Measurements from ENCODE around the gene TMEM108.

DNA sequence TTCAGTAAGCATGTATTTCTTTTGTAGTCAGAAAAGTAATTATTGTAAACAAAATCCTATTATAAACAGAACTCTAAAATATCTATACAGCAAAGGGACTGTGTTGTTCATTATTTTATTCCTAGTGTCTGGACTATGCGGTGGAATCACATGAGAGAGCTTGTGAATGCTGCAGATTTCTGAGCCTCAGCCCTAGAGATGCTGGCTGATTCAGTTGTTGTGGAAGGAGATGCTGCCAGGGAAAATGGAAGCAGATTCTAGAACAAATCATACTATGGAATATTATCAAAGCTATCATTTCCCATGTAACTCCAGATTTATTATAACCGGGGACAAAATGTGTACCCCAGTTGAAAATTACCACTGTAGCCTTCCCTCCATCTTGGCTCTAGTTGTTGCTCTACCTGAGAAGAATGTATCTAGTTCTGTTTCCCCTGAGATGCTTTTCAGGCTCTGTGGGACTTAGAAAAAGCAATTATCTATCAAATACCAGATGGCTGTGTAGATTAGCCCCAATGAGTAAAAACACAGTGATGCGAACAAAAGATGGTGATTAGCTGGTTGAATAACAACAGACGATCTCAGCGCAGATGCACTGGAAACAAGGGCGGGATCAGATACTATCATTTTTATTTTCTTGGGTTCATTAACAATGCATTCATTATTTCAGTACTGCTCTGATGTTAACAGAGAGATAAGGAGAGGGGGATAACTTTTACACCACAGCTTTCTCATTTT is 131.3 kb downstream of the TMEM108 start:
- TF ChIP-seq EZH2 (IDR thresholded peaks at IDR 0.05), result no peak
- TF ChIP-seq POLR2AphosphoS5 (IDR thresholded peaks at IDR 0.05; ENCODE audit: borderline replicate concordance, low read depth, low read length), result no peak
